NCI-H226 (cell line): ENCODE measurements around the gene USP49.

ENCODE experiments used
- DNase-seq: peaks from one replicate; pipeline ENCODE4 v3.0.0-alpha.2; 2015

USP49 gene

DNA sequence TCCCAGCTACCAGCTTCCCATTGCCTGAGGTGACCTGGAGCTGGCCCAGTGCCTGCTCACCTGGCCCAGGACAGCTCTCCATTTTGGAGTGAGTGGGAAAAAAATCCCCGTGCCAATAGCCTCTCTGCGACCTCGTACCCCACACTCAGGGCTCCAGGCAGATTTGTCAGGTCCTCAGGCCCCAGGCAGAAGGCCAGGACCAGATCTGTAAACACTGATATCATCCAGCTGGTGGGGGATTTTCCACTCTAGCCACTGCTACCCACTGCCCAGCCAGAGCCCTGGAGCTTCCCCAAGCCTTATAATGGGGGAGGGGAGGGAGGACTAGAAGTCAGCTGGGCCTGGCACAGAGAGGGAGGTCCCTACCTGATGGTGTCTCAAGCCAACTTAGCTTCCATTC lies 146.6 kb downstream of the USP49 start:
- DNase-seq, result no peak

- DNase-seq, result no peak
These were observed 147.1 kb downstream of the USP49 start for GRCh38 chr6:41748102-41748477.

- no peak for DNase-seq
These were observed 147.7 kb downstream of the USP49 start, which contains the start of gene PGC for GRCh38 chr6:41747256-41748101. Gene PGC, minus strand, starts transcription at chr6:41747397. Its CDS starts 63 bp downstream, at chr6:41747334.

DNA sequence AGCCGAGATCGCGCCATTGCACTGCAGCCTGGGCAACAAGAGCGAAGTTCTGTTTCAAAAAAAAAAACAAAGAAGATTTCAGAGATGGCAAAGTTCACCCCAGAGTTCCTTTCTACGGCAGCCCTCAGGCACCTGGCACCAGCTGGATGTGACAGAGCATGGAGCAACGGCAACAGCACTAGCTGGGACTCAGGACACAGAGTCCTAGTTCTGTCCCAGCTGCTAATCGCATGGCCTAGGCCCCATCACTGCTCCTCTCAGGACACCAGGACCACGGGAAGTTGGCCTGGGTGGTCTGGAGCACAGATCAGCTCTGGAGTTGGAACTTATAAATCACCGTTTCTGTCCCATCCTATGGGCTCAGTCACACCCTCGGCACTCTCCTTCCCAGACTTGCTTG lies 149.1 kb downstream of the USP49 start:
- no peak for DNase-seq

- no peak for DNase-seq
These were observed 150.9 kb downstream of the USP49 start for GRCh38 chr6:41744236-41744787.

- no peak for DNase-seq
These were observed 151.6 kb downstream of the USP49 start for GRCh38 chr6:41743406-41744235.

GRCh38 chr6:41741625-41742490 lies 153.3 kb downstream of the USP49 start:
- DNase-seq, result peak; percentile 27

DNA sequence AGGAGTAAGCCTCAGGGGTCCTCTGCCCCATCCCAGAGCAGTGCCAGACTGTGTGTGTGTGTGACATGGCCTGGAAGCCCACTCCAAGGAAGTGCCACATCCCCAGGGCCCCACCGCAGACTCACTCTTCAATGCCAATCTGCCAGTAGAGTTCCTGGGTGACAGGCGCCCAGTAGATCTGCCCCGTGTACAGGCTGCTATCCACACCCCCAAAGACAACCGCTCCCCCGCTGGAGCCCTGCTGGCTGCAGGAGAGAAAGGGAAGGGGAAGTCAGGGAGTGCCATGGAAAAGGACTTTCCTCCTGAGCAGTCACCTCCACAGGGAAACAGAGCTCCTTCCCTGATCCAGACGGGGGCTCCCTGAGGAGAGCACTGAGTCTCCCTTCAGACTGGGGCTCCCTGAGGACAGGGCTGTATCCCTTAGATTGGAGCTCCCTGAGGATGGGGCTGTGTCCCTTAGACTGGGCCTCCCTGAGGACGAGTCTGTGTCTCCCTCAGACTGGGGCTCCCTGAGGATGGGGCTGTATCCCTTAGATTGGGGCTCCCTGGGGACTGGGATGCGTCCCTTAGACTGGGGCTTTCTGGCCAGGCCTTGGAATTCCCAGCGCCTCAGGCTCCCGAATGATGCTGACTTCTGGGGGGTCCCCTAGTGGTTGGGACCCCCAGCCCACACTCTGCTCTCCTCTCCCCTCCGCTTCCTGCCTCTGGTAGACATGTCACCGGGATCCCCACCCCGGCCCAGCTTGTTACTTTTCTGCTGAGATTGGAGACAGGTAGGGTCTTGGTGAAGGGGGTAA lies 154.6 kb downstream of the USP49 start:
- no peak for DNase-seq
